Measurements from ENCODE around the gene GADL1.

GADL1 gene

DNA sequence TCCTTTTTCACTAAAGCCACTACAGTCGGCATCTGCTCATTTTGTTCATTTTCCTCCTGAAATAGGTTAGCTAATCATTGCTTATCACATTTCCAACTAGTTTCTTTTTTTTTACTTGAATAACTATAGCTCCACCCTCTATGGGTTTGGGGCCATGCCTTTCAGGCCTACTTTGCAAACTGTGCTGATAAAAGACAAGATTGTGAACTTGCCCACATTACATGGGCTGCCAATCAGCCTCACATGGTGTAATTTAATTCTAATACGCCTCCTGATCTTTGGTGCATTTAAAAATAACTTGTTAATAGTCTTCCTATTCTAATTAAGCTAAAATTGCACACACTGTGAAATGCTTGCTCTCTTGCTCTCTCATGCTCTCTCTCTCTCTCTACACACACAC is 197.6 kb downstream of the GADL1 start:
- no peak overlapping the region for H3K27ac ChIP-seq
- TF ChIP-seq, protein P1, sequence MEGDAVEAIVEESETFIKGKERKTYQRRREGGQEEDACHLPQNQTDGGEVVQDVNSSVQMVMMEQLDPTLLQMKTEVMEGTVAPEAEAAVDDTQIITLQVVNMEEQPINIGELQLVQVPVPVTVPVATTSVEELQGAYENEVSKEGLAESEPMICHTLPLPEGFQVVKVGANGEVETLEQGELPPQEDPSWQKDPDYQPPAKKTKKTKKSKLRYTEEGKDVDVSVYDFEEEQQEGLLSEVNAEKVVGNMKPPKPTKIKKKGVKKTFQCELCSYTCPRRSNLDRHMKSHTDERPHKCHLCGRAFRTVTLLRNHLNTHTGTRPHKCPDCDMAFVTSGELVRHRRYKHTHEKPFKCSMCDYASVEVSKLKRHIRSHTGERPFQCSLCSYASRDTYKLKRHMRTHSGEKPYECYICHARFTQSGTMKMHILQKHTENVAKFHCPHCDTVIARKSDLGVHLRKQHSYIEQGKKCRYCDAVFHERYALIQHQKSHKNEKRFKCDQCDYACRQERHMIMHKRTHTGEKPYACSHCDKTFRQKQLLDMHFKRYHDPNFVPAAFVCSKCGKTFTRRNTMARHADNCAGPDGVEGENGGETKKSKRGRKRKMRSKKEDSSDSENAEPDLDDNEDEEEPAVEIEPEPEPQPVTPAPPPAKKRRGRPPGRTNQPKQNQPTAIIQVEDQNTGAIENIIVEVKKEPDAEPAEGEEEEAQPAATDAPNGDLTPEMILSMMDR (conservative IDR thresholded peaks at IDR 0.05), result no peak

DNA sequence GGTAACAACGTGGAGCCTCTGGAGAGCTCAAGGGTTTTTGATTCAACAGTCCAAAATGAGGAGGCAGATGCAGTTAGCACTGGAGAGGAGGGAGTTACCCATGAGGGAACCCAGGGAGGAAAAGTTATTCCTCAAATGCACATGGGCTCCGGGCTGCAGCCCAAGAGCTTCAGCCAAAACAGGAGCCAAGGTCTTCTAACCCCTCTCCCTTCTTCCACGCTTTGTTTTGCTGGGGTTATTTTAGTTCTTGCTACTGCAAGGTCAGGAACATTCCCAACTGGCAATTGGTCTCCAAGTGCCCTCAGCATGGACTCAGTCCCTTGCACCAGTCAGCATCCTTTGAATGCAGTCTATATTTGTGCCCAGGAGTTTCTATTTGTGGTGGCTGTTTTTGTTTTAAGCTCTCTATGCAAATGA is 198.1 kb downstream of the GADL1 start:
- TF ChIP-seq, protein P1 (conservative IDR thresholded peaks at IDR 0.05), result no peak
- no peak overlapping the region for H3K27ac ChIP-seq

DNA sequence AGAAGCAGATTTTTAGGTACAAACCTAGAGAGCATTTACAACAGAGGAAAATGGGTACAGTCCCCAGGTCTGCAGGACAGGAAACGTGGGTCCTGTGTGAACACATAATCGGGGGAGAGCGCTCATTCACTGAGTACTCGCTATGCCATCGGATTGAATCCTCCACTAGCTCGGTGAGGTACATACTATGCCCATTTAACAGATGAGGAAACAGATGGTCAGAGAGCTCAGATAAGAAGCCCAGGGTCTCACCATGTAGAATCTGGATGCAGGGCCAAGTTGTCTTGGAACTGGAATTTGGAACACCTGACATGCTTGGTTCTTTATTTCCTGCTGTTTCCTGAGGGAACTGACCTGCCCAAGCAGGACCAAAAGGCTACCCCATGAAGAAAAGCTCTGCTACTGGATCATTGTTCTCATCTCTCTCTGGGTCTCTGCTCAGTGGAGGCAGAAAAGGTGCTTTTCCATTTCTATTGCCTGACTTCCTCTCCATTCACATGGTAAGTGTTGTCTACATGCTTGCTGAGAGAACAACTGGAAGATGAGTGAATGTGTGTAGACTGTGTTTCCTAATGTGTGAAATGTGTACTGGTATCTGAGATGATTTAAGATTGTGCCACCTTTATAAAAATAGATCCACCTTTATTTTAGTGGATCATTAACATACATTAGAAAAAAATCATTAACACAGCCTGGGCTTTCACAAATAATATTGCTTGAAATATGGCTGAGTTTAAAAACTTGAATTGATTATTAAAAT is 199.0 kb downstream of the GADL1 start:
- TF ChIP-seq, protein P1 (conservative IDR thresholded peaks at IDR 0.05), result no peak
- no peak overlapping the region for H3K27ac ChIP-seq

DNA sequence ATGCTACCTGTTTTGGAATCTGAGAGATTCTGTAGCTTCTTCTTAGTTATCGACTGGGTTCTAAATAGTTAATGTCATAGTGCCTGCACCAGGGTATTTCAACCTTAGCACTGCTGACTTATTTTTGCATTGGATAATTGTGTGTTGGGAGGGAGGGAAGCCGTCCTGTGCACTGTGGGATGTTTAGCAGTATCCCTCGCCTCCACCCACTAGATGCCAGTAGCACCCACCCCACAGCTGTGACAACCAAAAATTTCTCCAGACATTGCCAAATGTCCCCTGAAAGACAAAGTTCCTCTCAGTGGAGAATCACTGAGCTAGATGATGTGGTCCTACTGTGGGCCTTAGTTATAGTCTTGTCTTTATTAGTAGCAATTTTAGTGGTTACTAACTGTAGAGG is 199.8 kb downstream of the GADL1 start:
- no peak overlapping the region for H3K27ac ChIP-seq
- TF ChIP-seq, protein P1 (conservative IDR thresholded peaks at IDR 0.05), result peak; percentile 19

DNA sequence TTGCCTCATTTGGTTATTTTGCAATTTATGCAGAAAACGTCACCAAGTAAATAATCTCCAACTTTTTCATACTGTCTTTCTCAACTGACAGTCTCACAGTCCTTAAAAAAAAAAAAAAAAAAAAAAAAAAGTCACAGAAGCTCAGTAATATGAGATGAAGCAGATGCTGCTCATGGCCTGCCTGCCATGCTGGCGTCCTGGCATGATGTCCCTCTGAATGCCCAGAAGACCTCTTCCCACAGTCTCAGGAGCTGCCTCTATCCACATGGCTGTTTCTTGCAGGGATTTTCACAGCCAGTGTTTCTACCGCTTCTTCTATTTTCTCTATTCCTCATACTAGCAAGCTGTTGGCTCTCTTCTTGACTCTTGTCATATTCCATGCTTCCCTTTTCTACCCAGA is 200.3 kb downstream of the GADL1 start:
- H3K27ac ChIP-seq, result no peak overlapping the region

DNA sequence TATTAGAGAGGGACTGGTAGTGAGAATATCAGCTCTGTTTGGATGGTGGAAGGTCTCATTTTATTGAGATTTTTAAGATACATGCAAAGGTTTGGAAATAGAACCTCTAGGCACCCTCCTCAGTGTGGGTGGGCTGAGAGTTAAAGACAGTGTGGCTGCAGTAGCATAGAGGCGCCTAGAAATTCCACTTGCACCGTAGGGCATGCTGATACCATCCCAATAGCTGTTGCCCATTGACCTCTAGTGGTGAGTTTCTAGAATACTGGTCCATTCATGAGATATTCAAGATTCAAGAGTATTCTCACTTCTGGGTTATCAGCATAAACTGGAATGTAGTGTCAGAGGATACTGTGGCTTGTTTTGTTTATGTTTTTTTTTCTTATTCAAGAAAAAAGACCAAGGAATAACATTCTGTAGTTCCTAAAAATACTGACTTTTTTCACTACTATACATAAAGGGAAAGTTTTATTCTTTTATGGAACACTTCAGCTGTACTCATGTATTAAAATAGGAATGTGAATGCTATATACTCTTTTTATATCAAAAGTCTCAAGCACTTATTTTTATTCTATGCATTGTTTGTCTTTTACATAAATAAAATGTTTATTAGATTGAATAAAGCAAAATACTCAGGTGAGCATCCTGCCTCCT is 200.9 kb downstream of the GADL1 start:
- peak overlapping the region; percentile 29; the same call in 1 of the 2 replicates for H3K27ac ChIP-seq
- TF ChIP-seq, protein P1 (conservative IDR thresholded peaks at IDR 0.05), result peak; percentile 93

More for the DNA sequence above, 200.3 kb downstream of the GADL1 start:
- TF ChIP-seq, protein P1 (conservative IDR thresholded peaks at IDR 0.05), result no peak

DNA sequence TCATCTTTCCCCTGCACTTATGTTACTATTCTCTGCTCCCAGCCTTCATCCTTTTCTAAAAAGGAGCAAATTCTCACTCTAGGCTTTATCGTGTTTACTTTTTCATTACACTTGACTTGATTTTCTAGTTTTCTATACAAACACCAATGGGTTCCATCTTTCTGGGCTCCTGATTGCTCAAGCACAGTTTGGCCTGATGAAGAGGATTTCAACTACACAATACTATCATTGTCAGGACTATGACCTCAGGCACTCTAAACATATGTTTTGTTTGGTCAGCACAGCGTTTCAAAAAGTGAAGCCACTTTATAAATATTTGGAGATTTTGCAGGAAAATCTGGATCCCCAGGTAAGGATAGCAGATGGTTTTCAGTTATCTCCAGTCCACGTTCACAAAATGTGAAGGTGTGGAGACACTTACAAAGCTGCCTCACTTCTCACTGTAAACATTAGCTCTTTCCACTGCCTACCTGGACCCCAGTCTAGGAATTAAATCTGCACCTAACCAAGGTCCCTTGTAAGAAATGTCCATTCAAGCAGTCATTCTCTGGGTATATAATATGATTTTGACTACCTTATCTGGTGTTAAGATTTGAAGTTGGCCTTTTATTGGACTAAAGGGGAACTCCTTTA is 201.8 kb downstream of the GADL1 start:
- TF ChIP-seq, protein P1 (conservative IDR thresholded peaks at IDR 0.05), result no peak

More for the DNA sequence above, 201.8 kb downstream of the GADL1 start:
- peak overlapping the region; percentile 29 for H3K27ac ChIP-seq

Measured in VCaP (cell line).